ENCODE data around the gene RNF113A. TPM values are rescaled to one million over a fixed set of nuclear protein-coding genes. Genes with fewer than 3 reads are reported as not detected.

RNF113A gene
- total RNA-seq, 1 experiment from 2014 or later = 23.2 TPM

GRCh38 chrX:119853444-119853843 lies 18.1 kb downstream of the RNF113A start:
- H3K9me3 ChIP-seq (ENCODE audit: insufficient read depth, low read depth) = no peaks in the 10 kb centered on the region
- ChIA-PET CTCF (interaction anchor here (0.7 to 0.9 kb wide), 3 partner anchors 29 to 95 kb away, joined by 3 to 4 read pairs (median 4); partner anchors contain the start of gene SOWAHD), POLR2A (ENCODE audit: unreplicated experiment) (interaction anchor here (0.5 to 1.1 kb wide), 8 partner anchors 8 to 408 kb away, joined by 3 to 30 read pairs (median 8); partner anchors contain the start of genes RPL39 and SOWAHD)
- H4K20me1 ChIP-seq (ENCODE audit: insufficient read depth) = no peaks in the 10 kb centered on the region; the same call in 1 of the 2 replicates
- H3K4me2 ChIP-seq = peak overlapping the region; percentile 82
- no peaks in the 10 kb centered on the region for H3K27me3 ChIP-seq (ENCODE audit: insufficient read depth, low read depth)
- BruUV-seq (replicated peaks) = no TSS peak
- TF ChIP-seq CTCF (conservative IDR thresholded peaks at IDR 0.05) = no peak
- no peak for TF ChIP-seq EZH2 (IDR thresholded peaks at IDR 0.05; ENCODE audit: low read depth)
- H3K9me2 ChIP-seq (ENCODE audit: insufficient read depth) = no peaks in the 10 kb centered on the region
- peak overlapping the region; percentile 89 for H3K4me3 ChIP-seq
- peaks cover 18% of the 10 kb centered on the region for H3K36me3 ChIP-seq (ENCODE audit: low read depth)
- peak overlapping the region; percentile 38 for H3K27ac ChIP-seq
- peaks cover 27% of the 10 kb centered on the region for H3K79me2 ChIP-seq (ENCODE audit: low read depth)
- H3F3A ChIP-seq (ENCODE audit: insufficient read depth, low read depth) = no peaks in the 10 kb centered on the region; the same call in none of the 2 replicates
- peak overlapping the region; percentile 89 for H2AFZ ChIP-seq
- H3K4me1 ChIP-seq (replicated peaks; ENCODE audit: insufficient read depth) = no peaks in the 10 kb centered on the region
- no peak for DNase-seq
- intact Hi-C loops (cut with micrococcal nuclease; ENCODE audit: unreplicated experiment) = loop anchor here (1.0 to 2.0 kb wide), 2 partner anchors 17 to 63 kb away; partner anchors contain the start of gene RPL39

DNA sequence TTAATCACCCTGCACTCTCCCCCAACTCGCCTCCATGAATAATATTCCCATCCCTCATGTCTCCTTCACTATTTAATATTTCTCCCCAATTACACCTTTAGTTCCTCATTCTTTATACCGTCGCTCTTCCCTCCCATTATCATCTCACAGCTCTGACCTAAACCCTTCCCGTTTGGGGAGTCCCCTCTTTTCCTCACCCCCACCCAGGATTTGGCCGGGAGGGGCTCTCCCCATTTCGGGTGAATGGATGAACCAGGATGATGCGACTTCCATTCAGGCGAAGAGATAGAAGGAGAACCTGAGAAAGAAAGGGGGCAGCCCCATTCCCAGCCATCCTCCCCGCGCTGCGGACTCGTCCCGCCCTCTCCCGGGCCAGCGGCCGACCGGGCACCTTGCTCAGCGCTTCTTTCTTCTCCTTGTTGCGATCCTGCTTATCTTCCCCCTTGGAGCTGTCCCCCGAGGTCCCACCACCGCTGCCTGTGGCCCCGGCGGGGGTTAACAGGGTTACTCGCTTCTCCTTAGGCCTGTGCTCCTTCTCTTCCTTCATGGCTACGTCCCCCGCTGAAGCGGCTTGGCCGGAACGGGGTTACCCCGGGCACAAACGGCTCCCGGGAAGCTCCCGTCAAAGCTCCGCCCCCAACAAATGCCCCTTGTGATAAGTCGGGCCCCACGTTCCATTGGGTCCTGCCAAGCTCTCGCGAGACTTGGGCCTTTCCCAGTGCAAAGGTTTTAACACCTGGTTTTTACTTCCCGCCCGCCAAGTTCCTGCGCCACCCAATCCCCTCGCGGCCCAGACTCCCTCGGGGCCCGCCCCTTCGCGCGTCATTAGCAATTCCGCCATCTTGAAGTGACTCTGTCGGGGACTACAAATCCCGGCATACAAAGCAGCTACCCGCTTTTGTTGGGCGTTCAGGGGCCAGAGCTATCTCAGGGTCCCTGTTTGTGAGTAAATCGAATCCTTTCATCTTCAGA lies 18.9 kb downstream of the RNF113A start, which contains the start of gene UPF3B:
TSS of gene UPF3B (minus strand) at position 582 of the 972 bp plus-strand sequence. CDS start at position 547, 35 bp downstream.
- ChIA-PET POLR2A (ENCODE audit: unreplicated experiment) (interaction anchor here (0.6 to 1.1 kb wide), 8 partner anchors 9 to 409 kb away, joined by 3 to 30 read pairs (median 6); partner anchors contain the start of gene RPL39), CTCF (interaction anchor here (0.6 to 0.9 kb wide), 5 partner anchors 30 to 395 kb away, joined by 3 to 5 read pairs (median 4); partner anchors contain the start of gene SOWAHD)
- BruUV-seq (replicated peaks) = no TSS peak

More for the DNA sequence above, 18.9 kb downstream of the RNF113A start, which contains the start of gene UPF3B:
- Histone ChIP-seq H3K4me1 (replicated peaks; ENCODE audit: insufficient read depth) (no peaks in the 10 kb centered on the region), H3K4me2 (peak within 1 kb of the TSS; percentile 82), H3K27me3 (ENCODE audit: insufficient read depth, low read depth) (no peaks in the 10 kb centered on the region), H3K4me3 (peak within 1 kb of the TSS; percentile 89), H3K9me2 (ENCODE audit: insufficient read depth) (no peaks in the 10 kb centered on the region), H3K27ac (peak within 1 kb of the TSS; percentile 62), H4K20me1 (ENCODE audit: insufficient read depth) (no peaks in the 10 kb centered on the region; the same call in 1 of the 2 replicates), H2AFZ (peak within 1 kb of the TSS; percentile 89), H3F3A (ENCODE audit: insufficient read depth, low read depth) (no peaks in the 10 kb centered on the region; the same call in 1 of the 2 replicates), H3K79me2 (ENCODE audit: low read depth) (peaks cover 27% of the 10 kb centered on the region), H3K36me3 (ENCODE audit: low read depth) (peaks cover 20% of the 10 kb centered on the region), H3K9me3 (ENCODE audit: insufficient read depth, low read depth) (no peaks in the 10 kb centered on the region)
- intact Hi-C loops (cut with micrococcal nuclease; ENCODE audit: unreplicated experiment) = loop anchor here (1.0 to 2.0 kb wide), 2 partner anchors 18 to 62 kb away; partner anchors contain the start of gene RPL39
- DNase-seq = peak; percentile 98 to 99
- TF ChIP-seq EZH2 (IDR thresholded peaks at IDR 0.05; ENCODE audit: low read depth) = no peak
- no peak for TF ChIP-seq CTCF (conservative IDR thresholded peaks at IDR 0.05)

All from PC-9 (cell line).